K562 (cell line): ENCODE measurements around the gene HGS.

ENCODE experiments used
- BRF1 ChIP-seq: IDR thresholded peaks from 3 replicates; pipeline ENCODE4 v1.6.1; 2011; ENCODE audit warnings: borderline replicate concordance, mild to moderate bottlenecking; ENCODE audit not compliant: insufficient read length; ENCODE audit errors: extremely low read depth
- BRF2 ChIP-seq: IDR thresholded peaks from 3 replicates; pipeline ENCODE4 v1.6.1; 2011; ENCODE audit warnings: borderline replicate concordance, mild to moderate bottlenecking; ENCODE audit not compliant: insufficient read length, insufficient read depth
- HDAC6 ChIP-seq: IDR thresholded peaks from 2 replicates; pipeline ENCODE4 v1.6.1; 2012; ENCODE audit warnings: low read depth, mild to moderate bottlenecking, control low read depth, inconsistent platforms, low read length, moderate library complexity
- KDM1A ChIP-seq, 2 experiments: fragments of 450-650 bp; IDR thresholded peaks; 2 replicates each; pipeline ENCODE4 v1.6.1; 2016; ENCODE audit warnings: mild to moderate bottlenecking in 2 of 2
- POLR2A ChIP-seq: fragments of 450-650 bp; conservative IDR thresholded peaks from 2 replicates; pipeline ENCODE4 v1.6.1; 2016
- RCOR1 ChIP-seq, 2 experiments: IDR thresholded peaks; 2 replicates each; pipeline ENCODE4 v1.6.1; 2012; ENCODE audit warnings: low read depth in 2 of 2, low read length in 2 of 2, borderline replicate concordance in 1 of 2, improper control_type of control experiment in 1 of 2
- TAF7 ChIP-seq: fragments of 450-650 bp; IDR thresholded peaks from 2 replicates; pipeline ENCODE4 v1.6.1; 2016; ENCODE audit warnings: missing genetic modification characterization, missing compliant biosample characterization

GRCh38 chr17:81738801-81739393 lies 55.1 kb downstream of the HGS start:
- TF ChIP-seq KDM1A (IDR thresholded peaks at IDR 0.05) (no peak), TAF7 (tag) (no peak), BRF2 (no peak), BRF1 (no peak), HDAC6 (no peak), POLR2A (no peak), RCOR1 (IDR thresholded peaks at IDR 0.05; ENCODE audit: borderline replicate concordance in 1 of 2, low read depth in 2 of 2, low read length in 2 of 2) (no peak)
